Left ventricle myocardium inferior (tissue), 1 donor: ENCODE results near the gene SERINC4. TPM values are rescaled to one million over a fixed set of nuclear protein-coding genes. Genes with fewer than 3 reads are reported as not detected.
"Not testable (repeated sequence)": the region's sequence is repeated elsewhere in the genome, so short reads cannot be mapped to it uniquely, and the experiment has no call there.

Experiments used
- DNase-seq: peaks from one replicate; pipeline ENCODE4 v3.0.0-alpha.2; 2020
- H3K27ac ChIP-seq: fragments of 200-600 bp; replicated peaks from 2 replicates; pipeline ENCODE4 v1.8.0; 2021
- H3K27me3 ChIP-seq: fragments of 200-600 bp; 2 replicates; pipeline ENCODE4 v1.8.0; 2021; ENCODE audit warnings: low read depth
- H3K36me3 ChIP-seq: fragments of 200-600 bp; 2 replicates; pipeline ENCODE4 v1.8.0; 2021
- H3K4me1 ChIP-seq: fragments of 200-600 bp; 2 replicates; pipeline ENCODE4 v1.8.0; 2021
- H3K4me3 ChIP-seq: fragments of 200-600 bp; 2 replicates; pipeline ENCODE4 v1.8.0; 2021; ENCODE audit warnings: mild to moderate bottlenecking, moderate library complexity
- H3K9me3 ChIP-seq: fragments of 200-600 bp; replicated peaks from 2 replicates; pipeline ENCODE4 v1.8.0; 2021
- CTCF ChIP-seq: fragments of 200-600 bp; IDR thresholded peaks from 2 replicates; pipeline ENCODE4 v1.8.0; 2021; ENCODE audit warnings: antibody characterized with exemption, mild to moderate bottlenecking, borderline replicate concordance
- intact Hi-C: fragments of 100-400 bp; cut with micrococcal nuclease; formaldehyde crosslinking; loops from one replicate; pipeline ENCODE4 v1.11.0; 2022
- total RNA-seq: library from RNA; stranded (reverse); fragmentation: NEBNext Ultra II Directional; extraction: Animal tissue kit (Norgen Biotek cat#: 25700); gene quantifications from one replicate; pipeline ENCODE4 v1.2.1, GENCODE V29; 2021
- donor health status: DM: no; HTN: yes; CAD: no; lungs with severe emphysema.

SERINC4 gene
- total RNA-seq, 1 donor from 2014 or later: 0.44 TPM

GRCh38 chr15:43808960-43809678, 9.1 kb upstream of the SERINC4 start:
- H3K9me3 ChIP-seq: no peaks in the 10 kb centered on the region
- H3K4me3 ChIP-seq: no peak overlapping the region
- no peaks in the 10 kb centered on the region for H3K27me3 ChIP-seq
- DNase-seq: no peak
- H3K27ac ChIP-seq: no peak overlapping the region
- H3K36me3 ChIP-seq: peaks cover 99% of the 10 kb centered on the region
- no peak for TF ChIP-seq CTCF
- intact Hi-C loops: no loop called here
- no peaks in the 10 kb centered on the region for H3K4me1 ChIP-seq

- no peaks in the 10 kb centered on the region for H3K9me3 ChIP-seq
- no peak overlapping the region for H3K27ac ChIP-seq
- no peaks in the 10 kb centered on the region for H3K27me3 ChIP-seq
- no peak for DNase-seq
- no peak for TF ChIP-seq CTCF
- H3K4me3 ChIP-seq: no peak overlapping the region
- peaks cover 99% of the 10 kb centered on the region for H3K36me3 ChIP-seq
- no peaks in the 10 kb centered on the region for H3K4me1 ChIP-seq
- intact Hi-C loops: no loop called here
Measured at GRCh38 chr15:43808435-43808950, 8.5 kb upstream of the SERINC4 start.

- H3K4me1 ChIP-seq: peaks cover 42% of the 10 kb centered on the region
- H3K36me3 ChIP-seq: peaks cover 77% of the 10 kb centered on the region
- H3K4me3 ChIP-seq, H3K27ac ChIP-seq, H3K27me3 ChIP-seq, DNase-seq, H3K9me3 ChIP-seq, intact Hi-C loops: not testable (repeated sequence)
Measured at GRCh38 chr15:43802676-43803075, 2.7 kb upstream of the SERINC4 start.

GRCh38 chr15:43800286-43801141, 494 bp upstream of the SERINC4 start, which contains the start of gene HYPK:
TSS of gene HYPK (plus strand) at chr15:43800599. CDS start at chr15:43800623, 24 bp downstream.
- H3K4me3 ChIP-seq: peak within 1 kb of the TSS; percentile 94
- DNase-seq: peak; percentile 95
- intact Hi-C loops: no loop called here
- peaks cover 64% of the 10 kb centered on the region for H3K4me1 ChIP-seq
- H3K36me3 ChIP-seq: peaks cover 71% of the 10 kb centered on the region
- no peak for TF ChIP-seq CTCF
- H3K27me3 ChIP-seq: no peaks in the 10 kb centered on the region
- no peaks in the 10 kb centered on the region for H3K9me3 ChIP-seq
- H3K27ac ChIP-seq: peak within 1 kb of the TSS; percentile 88

GRCh38 chr15:43799209-43799944, 643 bp downstream of the SERINC4 start:
- Histone ChIP-seq H3K4me1 (peaks cover 75% of the 10 kb centered on the region), H3K4me3 (no peak overlapping the region), H3K9me3 (no peaks in the 10 kb centered on the region), H3K27ac (peak overlapping the region; percentile 88), H3K36me3 (peaks cover 71% of the 10 kb centered on the region), H3K27me3 (no peaks in the 10 kb centered on the region)
- no peak for TF ChIP-seq CTCF
- DNase-seq: no peak
- intact Hi-C loops: no loop called here
